Choroid plexus epithelial cell (primary cell): ENCODE data around the gene ACMSD.

Experiments
- DNase-seq: peaks from one replicate; pipeline ENCODE4 v3.0.0-alpha.2; 2010; ENCODE audit warnings: low read depth
- H3K4me3 ChIP-seq: 2 replicates; pipeline ENCODE4 v1.5.1; 2011; ENCODE audit warnings: low read depth, mild to moderate bottlenecking, control low read depth, low read length, moderate library complexity
- CTCF ChIP-seq: conservative IDR thresholded peaks from 2 replicates; pipeline ENCODE4 v1.5.1; 2011; ENCODE audit warnings: low read depth, mild to moderate bottlenecking, control low read depth, inconsistent platforms, low read length, moderate library complexity

Gene ACMSD

GRCh38 chr2:134946073-134946472 is 107.7 kb downstream of the ACMSD start:
- no peak for DNase-seq
- H3K4me3 ChIP-seq = no peak overlapping the region
- no peak for TF ChIP-seq CTCF

GRCh38 chr2:134949981-134950708 is 111.7 kb downstream of the ACMSD start:
- no peak for DNase-seq
- H3K4me3 ChIP-seq = no peak overlapping the region
- TF ChIP-seq CTCF = no peak

- TF ChIP-seq CTCF = no peak
- no peak overlapping the region for H3K4me3 ChIP-seq
- DNase-seq = no peak
Observed at GRCh38 chr2:134950886-134951285, 112.5 kb downstream of the ACMSD start.
